IPS-NIHi7 (cell line): ENCODE results near the gene CNMD.
"Not testable (repeated sequence)": the region's sequence is repeated elsewhere in the genome, so short reads cannot be mapped to it uniquely, and the experiment has no call there.

Experiments
- DNase-seq: peaks from one replicate; pipeline ENCODE4 v3.0.0; 2012; ENCODE audit warnings: mixed read lengths; ENCODE audit errors: extremely low spot score

The CNMD gene

GRCh38 chr13:52686376-52686775, 53.2 kb downstream of the CNMD start:
- no peak for DNase-seq

GRCh38 chr13:52685806-52686205, 53.8 kb downstream of the CNMD start:
- DNase-seq, result not testable (repeated sequence)

GRCh38 chr13:52677823-52678222, 61.8 kb downstream of the CNMD start:
- no peak for DNase-seq

DNA sequence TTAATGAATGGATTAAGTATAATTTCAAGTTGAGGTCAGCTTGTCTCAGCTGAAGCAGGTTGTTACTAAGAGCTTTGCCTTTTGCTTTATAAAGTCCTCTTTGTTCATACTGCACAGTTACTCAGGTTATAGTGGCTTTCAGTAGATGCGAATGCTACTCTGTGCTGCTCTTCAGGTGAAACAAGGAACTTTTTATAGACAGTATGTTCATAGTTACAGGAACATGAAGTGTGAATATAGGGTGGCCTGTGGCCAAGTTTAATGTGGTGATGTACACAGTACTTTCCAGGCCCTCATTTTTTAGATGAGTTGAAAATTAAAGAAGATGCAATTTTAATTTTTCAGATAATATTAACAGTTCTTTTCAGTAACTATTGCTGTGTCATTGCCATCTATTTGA, 66.2 kb downstream of the CNMD start:
- no peak for DNase-seq

- DNase-seq, result no peak
Observed at GRCh38 chr13:52670726-52671125, 68.9 kb downstream of the CNMD start.

- DNase-seq, result no peak
Observed at GRCh38 chr13:52669677-52670076, 69.9 kb downstream of the CNMD start.

DNA sequence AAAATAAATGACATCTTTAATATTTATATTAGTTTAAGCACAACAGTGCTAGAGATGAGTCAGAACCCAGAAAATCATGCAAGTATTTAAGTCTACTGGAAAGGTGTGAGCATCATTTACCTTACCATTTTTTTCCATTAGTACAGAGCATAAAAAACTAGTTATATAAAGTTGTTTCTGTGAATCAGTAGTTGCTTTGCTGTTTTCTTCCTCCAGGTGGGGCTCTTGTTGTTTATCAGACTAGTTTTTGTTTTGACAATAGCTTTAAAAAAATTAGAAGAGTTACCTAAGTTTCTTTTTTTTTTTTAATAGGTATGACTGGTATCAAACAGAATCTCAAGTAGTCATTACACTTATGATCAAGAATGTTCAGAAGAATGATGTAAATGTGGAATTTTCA, 74.3 kb downstream of the CNMD start:
- DNase-seq, result no peak

- DNase-seq, result no peak
Observed at GRCh38 chr13:52664272-52664671, 75.3 kb downstream of the CNMD start.

GRCh38 chr13:52659340-52659739, 80.3 kb downstream of the CNMD start:
- DNase-seq, result no peak
